PC-9 (cell line): ENCODE measurements around the gene SPCS3. TPM values are rescaled to one million over a fixed set of nuclear protein-coding genes. Genes with fewer than 3 reads are reported as not detected.
"Not testable (repeated sequence)": the region's sequence is repeated elsewhere in the genome, so short reads cannot be mapped to it uniquely, and the experiment has no call there.

Experiments
- BruUV-seq: library from RNA; stranded (reverse); fragments of 400-500 nt; replicated peaks from 2 replicates; lab custom pipeline; 2021; lab: Mats Ljungman, UMichigan
- CTCF ChIA-PET: fragments of 300-600 bp; sonication (Branson Sonifier 250); formaldehyde crosslinking; loops from one replicate; lab custom pipeline; 2022; ENCODE audit warnings: antibody characterized with exemption; lab: Charles Lee
- POLR2A ChIA-PET: fragments of 300-600 bp; sonication (Branson Sonifier 250); formaldehyde crosslinking; loops from one replicate; lab custom pipeline; 2022; ENCODE audit warnings: antibody characterized with exemption; ENCODE audit not compliant: unreplicated experiment; lab: Charles Lee
- DNase-seq, 2 experiments: peaks; one replicate each; pipeline versions ENCODE4 v3.0.0 to v3.0.0-alpha.2; 2015 to 2022; ENCODE audit warnings: mixed read lengths in 1 of 2
- H2AFZ ChIP-seq: fragments of 200-600 bp; sonication (generic); 2 replicates; pipeline ENCODE4 v1.8.1; 2017; ENCODE audit warnings: antibody characterized with exemption
- H3F3A ChIP-seq: fragments of 200-600 bp; sonication (generic); 2 replicates; pipeline ENCODE4 v1.8.1; 2017; ENCODE audit warnings: antibody characterized with exemption, mild to moderate bottlenecking, low read depth; ENCODE audit not compliant: insufficient read depth
- H3K27ac ChIP-seq: fragments of 200-600 bp; sonication (generic); 2 replicates; pipeline ENCODE4 v1.6.1; 2016; ENCODE audit warnings: mixed run types
- H3K27me3 ChIP-seq: fragments of 200-600 bp; sonication (generic); 2 replicates; pipeline ENCODE4 v1.6.1; 2016; ENCODE audit warnings: low read depth, mixed run types; ENCODE audit not compliant: insufficient read depth
- H3K36me3 ChIP-seq: fragments of 200-600 bp; sonication (generic); 2 replicates; pipeline ENCODE4 v1.6.1; 2016; ENCODE audit warnings: low read depth, mixed run types
- H3K4me1 ChIP-seq: fragments of 200-600 bp; sonication (generic); replicated peaks from 2 replicates; pipeline ENCODE4 v1.6.1; 2016; ENCODE audit warnings: mixed run types; ENCODE audit not compliant: insufficient read depth
- H3K4me2 ChIP-seq: fragments of 200-600 bp; sonication (generic); 2 replicates; pipeline ENCODE4 v1.6.1; 2017; ENCODE audit warnings: mixed run types
- H3K4me3 ChIP-seq: fragments of 200-600 bp; sonication (generic); 2 replicates; pipeline ENCODE4 v1.6.1; 2016; ENCODE audit warnings: mixed run types
- H3K79me2 ChIP-seq: fragments of 200-600 bp; sonication (generic); 2 replicates; pipeline ENCODE4 v1.6.1; 2017; ENCODE audit warnings: low read depth, mixed run types
- H3K9me2 ChIP-seq: fragments of 200-600 bp; sonication (generic); 2 replicates; pipeline ENCODE4 v1.8.1; 2017; ENCODE audit warnings: mild to moderate bottlenecking; ENCODE audit not compliant: insufficient read depth
- H3K9me3 ChIP-seq: fragments of 200-600 bp; sonication (generic); 2 replicates; pipeline ENCODE4 v1.8.1; 2016; ENCODE audit warnings: low read depth; ENCODE audit not compliant: insufficient read depth
- H4K20me1 ChIP-seq: fragments of 200-600 bp; sonication (generic); 2 replicates; pipeline ENCODE4 v1.8.1; 2017; ENCODE audit not compliant: insufficient read depth
- EZH2 ChIP-seq: fragments of 200-600 bp; sonication (generic); IDR thresholded peaks from 2 replicates; pipeline ENCODE4 v1.8.0; 2017; ENCODE audit warnings: antibody characterized with exemption, low read depth
- intact Hi-C: fragments of 100-400 bp; cut with micrococcal nuclease; formaldehyde crosslinking; loops from one replicate; pipeline ENCODE4 v1.10.0; 2022; ENCODE audit not compliant: unreplicated experiment
- total RNA-seq: library from RNA; stranded (reverse); gene quantifications from 2 replicates; pipeline ENCODE4 v1.2.3, GENCODE V29; 2021
- TF ChIP-seq, protein P1 (sequence below): fragments of 200-600 bp; sonication (generic); conservative IDR thresholded peaks from 2 replicates; pipeline ENCODE4 v1.6.1; 2017; ENCODE audit warnings: mixed run types, antibody characterized with exemption, mild to moderate bottlenecking, moderate library complexity

The SPCS3 gene
- total RNA-seq, 1 experiment from 2014 or later = 107 TPM

DNA sequence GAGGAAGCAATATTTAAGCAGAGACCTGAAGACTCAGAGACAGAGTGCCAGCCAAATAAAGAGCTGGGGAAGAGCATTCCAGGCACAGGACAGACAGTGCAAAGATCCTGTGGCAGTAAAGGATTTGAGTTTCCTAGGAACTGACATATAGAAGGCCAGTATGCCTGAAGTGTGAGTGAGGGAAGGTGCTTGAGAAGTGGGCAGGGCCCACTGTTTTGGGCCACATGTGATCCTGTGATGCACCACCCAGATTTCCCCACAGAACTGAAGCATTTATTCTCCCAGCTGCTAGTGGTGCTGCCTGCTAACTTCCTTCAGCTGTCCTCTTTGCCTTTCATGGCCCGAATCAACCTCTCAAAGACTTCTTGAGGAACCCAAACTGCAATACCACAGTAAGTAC, 26.8 kb upstream of the SPCS3 start:
- Histone ChIP-seq H3K4me2 (no peak overlapping the region), H3K27me3 (no peaks in the 10 kb centered on the region), H3F3A (no peaks in the 10 kb centered on the region), H2AFZ (no peak overlapping the region), H4K20me1 (no peaks in the 10 kb centered on the region), H3K9me3 (no peaks in the 10 kb centered on the region), H3K79me2 (no peaks in the 10 kb centered on the region), H3K36me3 (no peaks in the 10 kb centered on the region), H3K4me1 (no peaks in the 10 kb centered on the region), H3K9me2 (no peaks in the 10 kb centered on the region), H3K27ac (no peak overlapping the region), H3K4me3 (no peak overlapping the region)
- intact Hi-C loops = no loop called here
- DNase-seq = no peak
- POLR2A ChIA-PET = no interaction called here
- TF ChIP-seq EZH2 = no peak
- TF ChIP-seq, protein P1, sequence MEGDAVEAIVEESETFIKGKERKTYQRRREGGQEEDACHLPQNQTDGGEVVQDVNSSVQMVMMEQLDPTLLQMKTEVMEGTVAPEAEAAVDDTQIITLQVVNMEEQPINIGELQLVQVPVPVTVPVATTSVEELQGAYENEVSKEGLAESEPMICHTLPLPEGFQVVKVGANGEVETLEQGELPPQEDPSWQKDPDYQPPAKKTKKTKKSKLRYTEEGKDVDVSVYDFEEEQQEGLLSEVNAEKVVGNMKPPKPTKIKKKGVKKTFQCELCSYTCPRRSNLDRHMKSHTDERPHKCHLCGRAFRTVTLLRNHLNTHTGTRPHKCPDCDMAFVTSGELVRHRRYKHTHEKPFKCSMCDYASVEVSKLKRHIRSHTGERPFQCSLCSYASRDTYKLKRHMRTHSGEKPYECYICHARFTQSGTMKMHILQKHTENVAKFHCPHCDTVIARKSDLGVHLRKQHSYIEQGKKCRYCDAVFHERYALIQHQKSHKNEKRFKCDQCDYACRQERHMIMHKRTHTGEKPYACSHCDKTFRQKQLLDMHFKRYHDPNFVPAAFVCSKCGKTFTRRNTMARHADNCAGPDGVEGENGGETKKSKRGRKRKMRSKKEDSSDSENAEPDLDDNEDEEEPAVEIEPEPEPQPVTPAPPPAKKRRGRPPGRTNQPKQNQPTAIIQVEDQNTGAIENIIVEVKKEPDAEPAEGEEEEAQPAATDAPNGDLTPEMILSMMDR = no peak
- no TSS peak for BruUV-seq
- CTCF ChIA-PET = no interaction called here

- CTCF ChIA-PET = interaction anchor here (0.6 to 0.7 kb wide), 2 partner anchors 98 to 708 kb away, joined by 3 read pairs; no protein-coding TSS in a partner anchor
- no peaks in the 10 kb centered on the region for H3F3A ChIP-seq
- no peaks in the 10 kb centered on the region for H3K9me3 ChIP-seq
- no peaks in the 10 kb centered on the region for H3K4me1 ChIP-seq
- BruUV-seq = no TSS peak
- no peaks in the 10 kb centered on the region for H3K27me3 ChIP-seq
- H4K20me1 ChIP-seq = no peaks in the 10 kb centered on the region
- H3K4me2 ChIP-seq = no peak overlapping the region
- no peak overlapping the region for H2AFZ ChIP-seq
- intact Hi-C loops = no loop called here
- POLR2A ChIA-PET = no interaction called here
- no peak for DNase-seq
- no peaks in the 10 kb centered on the region for H3K36me3 ChIP-seq
- H3K4me3 ChIP-seq = no peak overlapping the region
- H3K27ac ChIP-seq = no peak overlapping the region
- no peak for TF ChIP-seq EZH2
- TF ChIP-seq, protein P1 = no peak
- H3K79me2 ChIP-seq = no peaks in the 10 kb centered on the region
- H3K9me2 ChIP-seq = no peaks in the 10 kb centered on the region
These were observed 26.1 kb upstream of the SPCS3 start for GRCh38 chr4:176293660-176294059.

GRCh38 chr4:176295907-176296306, 23.9 kb upstream of the SPCS3 start:
- POLR2A ChIA-PET = not testable (repeated sequence)
- CTCF ChIA-PET = interaction anchor here (0.6 kb wide), 1 partner anchor 18 kb away, joined by 4 read pairs; no protein-coding TSS in a partner anchor

GRCh38 chr4:176298664-176299063, 21.1 kb upstream of the SPCS3 start:
- H3K79me2 ChIP-seq = no peaks in the 10 kb centered on the region
- no peak overlapping the region for H2AFZ ChIP-seq
- H3K9me3 ChIP-seq = no peaks in the 10 kb centered on the region
- no TSS peak for BruUV-seq
- no peaks in the 10 kb centered on the region for H3K9me2 ChIP-seq
- H3K27ac ChIP-seq = no peak overlapping the region
- H3K4me3 ChIP-seq = no peak overlapping the region
- no peak for TF ChIP-seq EZH2
- TF ChIP-seq, protein P1 = no peak
- peaks cover 8% of the 10 kb centered on the region for H3K4me1 ChIP-seq
- no peak overlapping the region for H3K4me2 ChIP-seq
- intact Hi-C loops = no loop called here
- H4K20me1 ChIP-seq = no peaks in the 10 kb centered on the region
- peaks cover 6% of the 10 kb centered on the region; the same call in 1 of the 2 replicates for H3F3A ChIP-seq
- CTCF ChIA-PET = no interaction called here
- no peaks in the 10 kb centered on the region for H3K27me3 ChIP-seq
- POLR2A ChIA-PET = no interaction called here
- H3K36me3 ChIP-seq = no peaks in the 10 kb centered on the region
- no peak for DNase-seq

More at GRCh38 chr4:176295907-176296306, 23.9 kb upstream of the SPCS3 start:
- H3K36me3 ChIP-seq, H3K79me2 ChIP-seq, H3F3A ChIP-seq, H3K4me3 ChIP-seq, BruUV-seq, H3K27me3 ChIP-seq, H3K9me2 ChIP-seq, H2AFZ ChIP-seq, intact Hi-C loops, H3K4me2 ChIP-seq, H3K4me1 ChIP-seq, H3K9me3 ChIP-seq, DNase-seq, H3K27ac ChIP-seq, H4K20me1 ChIP-seq: not testable (repeated sequence)
